HepG2 (cell line): ENCODE measurements around the gene CLTA. TPM values are rescaled to one million over a fixed set of nuclear protein-coding genes. Genes with fewer than 3 reads are reported as not detected.
A peak's percentile ranks its signal among the peaks of the same experiment; 100 is the strongest.

ENCODE experiments used
- KDM2A ChIP-seq: sonication (generic); formaldehyde crosslinking; IDR thresholded peaks from 2 replicates; pipeline ENCODE4 v1.4.0; 2020; ENCODE audit warnings: low read depth, missing genetic modification reagents, borderline replicate concordance
- SOX5 ChIP-seq: IDR thresholded peaks from 2 replicates; pipeline ENCODE4 v1.6.1; 2016; ENCODE audit warnings: borderline replicate concordance
- ZNF292 ChIP-seq: sonication (generic); formaldehyde crosslinking; IDR thresholded peaks from 2 replicates; pipeline ENCODE4 v1.8.1; 2022; ENCODE audit warnings: mild to moderate bottlenecking, low read depth, missing genetic modification reagents, borderline replicate concordance
- ZNF430 ChIP-seq: sonication (generic); formaldehyde crosslinking; IDR thresholded peaks from 2 replicates; pipeline ENCODE4 v1.9.0; 2021; ENCODE audit warnings: mild to moderate bottlenecking, missing genetic modification reagents
- ZNF777 ChIP-seq: sonication (generic); formaldehyde crosslinking; IDR thresholded peaks from 2 replicates; pipeline ENCODE4 v1.4.0; 2020; ENCODE audit warnings: missing genetic modification reagents
- polyA plus RNA-seq, 8 experiments: library from polyadenylated mRNA; depleted of rRNA in 3 of 8; stranded (reverse) in 7 of 8; unstranded in 1 of 8; fragments of >200 nt; fragmentation: Illumina TruSeq in 4 of 8; extraction: Trizol in 4 of 8; gene quantifications; 2 replicates each; pipeline versions ENCODE4 v1.2.1 to v1.2.3, GENCODE V29; 2011 to 2016; ENCODE audit warnings: low read depth in 4 of 8, missing spikeins in 1 of 8, mixed read lengths in 1 of 8; ENCODE audit not compliant: insufficient read depth in 1 of 8
- total RNA-seq, 5 experiments: library from RNA; depleted of rRNA; stranded (reverse); fragments of >200 nt; fragmentation: Illumina TruSeq; extraction: Trizol; gene quantifications; 2 replicates each; pipeline ENCODE4 v1.2.3, GENCODE V29; 2016; ENCODE audit warnings: low read depth in 1 of 5
- TF ChIP-seq, protein P1 (sequence below): sonication (generic); formaldehyde crosslinking; IDR thresholded peaks from 2 replicates; pipeline ENCODE4 v1.4.0; 2020; ENCODE audit warnings: missing genetic modification reagents; ENCODE audit errors: not compliant biosample characterization
- TF ChIP-seq, protein P2 (sequence below): sonication (generic); formaldehyde crosslinking; IDR thresholded peaks from 2 replicates; pipeline ENCODE4 v1.4.0; 2020; ENCODE audit warnings: low read depth, mild to moderate bottlenecking, missing genetic modification reagents
- TF ChIP-seq, protein P3 (sequence below): sonication (generic); formaldehyde crosslinking; IDR thresholded peaks from 2 replicates; pipeline ENCODE4 v1.4.0; 2020; ENCODE audit warnings: mild to moderate bottlenecking, missing genetic modification reagents
- TF ChIP-seq, protein P4 (sequence below): sonication (generic); formaldehyde crosslinking; IDR thresholded peaks from 2 replicates; pipeline ENCODE4 v1.4.0; 2020; ENCODE audit warnings: mild to moderate bottlenecking, missing genetic modification reagents, borderline replicate concordance
- TF ChIP-seq, protein P5 (sequence below): sonication (generic); formaldehyde crosslinking; IDR thresholded peaks from 2 replicates; pipeline ENCODE4 v1.5.0; 2020; ENCODE audit warnings: mild to moderate bottlenecking, missing genetic modification reagents

Gene CLTA
- total and polyA plus RNA-seq, 2 of the 13 experiments (the other 11 are each of a cell fraction or from before 2014, with no cell fraction given) = 143 to 222 TPM

DNA sequence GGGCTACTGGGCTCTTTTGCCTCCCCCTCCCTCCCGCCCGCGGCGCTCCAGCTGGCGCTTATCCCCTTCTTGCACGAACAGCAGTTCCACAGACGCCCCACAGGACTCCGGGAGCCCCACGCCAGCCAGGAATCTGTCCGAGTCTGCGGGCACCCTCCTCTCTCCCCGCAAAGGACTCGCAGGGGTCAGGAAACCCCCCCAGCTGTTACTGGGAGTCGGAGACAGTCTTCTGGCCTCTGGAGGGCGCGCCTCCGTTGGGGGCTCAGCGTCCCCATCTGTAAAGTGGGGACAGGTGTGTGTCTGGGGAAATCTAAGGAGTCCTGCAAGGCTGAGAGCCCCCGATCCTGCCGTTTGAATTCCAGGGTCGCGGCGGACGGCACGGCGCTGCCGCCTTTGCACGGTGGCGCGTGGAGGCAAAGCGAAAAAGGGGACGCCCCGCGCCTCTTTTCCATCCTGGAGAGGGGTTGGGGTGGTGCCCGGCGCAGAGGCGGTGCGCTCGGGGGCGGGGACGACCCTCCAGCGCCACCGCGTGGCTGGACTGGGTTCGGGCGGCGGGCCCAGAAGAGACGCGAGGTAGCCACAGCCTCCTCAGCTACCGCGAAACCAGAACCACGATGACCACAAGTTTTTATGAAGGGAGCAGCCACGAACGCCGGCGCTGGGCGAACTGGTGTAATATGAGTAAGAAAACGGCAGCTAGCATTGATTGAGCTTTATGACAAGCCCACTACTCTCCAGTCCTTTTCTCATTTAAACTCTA is 24.4 kb upstream of the CLTA start (continued):
- TF ChIP-seq, protein P1, sequence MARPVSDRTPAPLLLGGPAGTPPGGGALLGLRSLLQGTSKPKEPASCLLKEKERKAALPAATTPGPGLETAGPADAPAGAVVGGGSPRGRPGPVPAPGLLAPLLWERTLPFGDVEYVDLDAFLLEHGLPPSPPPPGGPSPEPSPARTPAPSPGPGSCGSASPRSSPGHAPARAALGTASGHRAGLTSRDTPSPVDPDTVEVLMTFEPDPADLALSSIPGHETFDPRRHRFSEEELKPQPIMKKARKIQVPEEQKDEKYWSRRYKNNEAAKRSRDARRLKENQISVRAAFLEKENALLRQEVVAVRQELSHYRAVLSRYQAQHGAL (CRISPR knock-in tag) = no peak
- no peak for TF ChIP-seq SOX5 (CRISPR knock-in tag)
- TF ChIP-seq, protein P2, sequence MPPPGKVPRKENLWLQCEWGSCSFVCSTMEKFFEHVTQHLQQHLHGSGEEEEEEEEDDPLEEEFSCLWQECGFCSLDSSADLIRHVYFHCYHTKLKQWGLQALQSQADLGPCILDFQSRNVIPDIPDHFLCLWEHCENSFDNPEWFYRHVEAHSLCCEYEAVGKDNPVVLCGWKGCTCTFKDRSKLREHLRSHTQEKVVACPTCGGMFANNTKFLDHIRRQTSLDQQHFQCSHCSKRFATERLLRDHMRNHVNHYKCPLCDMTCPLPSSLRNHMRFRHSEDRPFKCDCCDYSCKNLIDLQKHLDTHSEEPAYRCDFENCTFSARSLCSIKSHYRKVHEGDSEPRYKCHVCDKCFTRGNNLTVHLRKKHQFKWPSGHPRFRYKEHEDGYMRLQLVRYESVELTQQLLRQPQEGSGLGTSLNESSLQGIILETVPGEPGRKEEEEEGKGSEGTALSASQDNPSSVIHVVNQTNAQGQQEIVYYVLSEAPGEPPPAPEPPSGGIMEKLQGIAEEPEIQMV = no peak
- TF ChIP-seq, protein P3, sequence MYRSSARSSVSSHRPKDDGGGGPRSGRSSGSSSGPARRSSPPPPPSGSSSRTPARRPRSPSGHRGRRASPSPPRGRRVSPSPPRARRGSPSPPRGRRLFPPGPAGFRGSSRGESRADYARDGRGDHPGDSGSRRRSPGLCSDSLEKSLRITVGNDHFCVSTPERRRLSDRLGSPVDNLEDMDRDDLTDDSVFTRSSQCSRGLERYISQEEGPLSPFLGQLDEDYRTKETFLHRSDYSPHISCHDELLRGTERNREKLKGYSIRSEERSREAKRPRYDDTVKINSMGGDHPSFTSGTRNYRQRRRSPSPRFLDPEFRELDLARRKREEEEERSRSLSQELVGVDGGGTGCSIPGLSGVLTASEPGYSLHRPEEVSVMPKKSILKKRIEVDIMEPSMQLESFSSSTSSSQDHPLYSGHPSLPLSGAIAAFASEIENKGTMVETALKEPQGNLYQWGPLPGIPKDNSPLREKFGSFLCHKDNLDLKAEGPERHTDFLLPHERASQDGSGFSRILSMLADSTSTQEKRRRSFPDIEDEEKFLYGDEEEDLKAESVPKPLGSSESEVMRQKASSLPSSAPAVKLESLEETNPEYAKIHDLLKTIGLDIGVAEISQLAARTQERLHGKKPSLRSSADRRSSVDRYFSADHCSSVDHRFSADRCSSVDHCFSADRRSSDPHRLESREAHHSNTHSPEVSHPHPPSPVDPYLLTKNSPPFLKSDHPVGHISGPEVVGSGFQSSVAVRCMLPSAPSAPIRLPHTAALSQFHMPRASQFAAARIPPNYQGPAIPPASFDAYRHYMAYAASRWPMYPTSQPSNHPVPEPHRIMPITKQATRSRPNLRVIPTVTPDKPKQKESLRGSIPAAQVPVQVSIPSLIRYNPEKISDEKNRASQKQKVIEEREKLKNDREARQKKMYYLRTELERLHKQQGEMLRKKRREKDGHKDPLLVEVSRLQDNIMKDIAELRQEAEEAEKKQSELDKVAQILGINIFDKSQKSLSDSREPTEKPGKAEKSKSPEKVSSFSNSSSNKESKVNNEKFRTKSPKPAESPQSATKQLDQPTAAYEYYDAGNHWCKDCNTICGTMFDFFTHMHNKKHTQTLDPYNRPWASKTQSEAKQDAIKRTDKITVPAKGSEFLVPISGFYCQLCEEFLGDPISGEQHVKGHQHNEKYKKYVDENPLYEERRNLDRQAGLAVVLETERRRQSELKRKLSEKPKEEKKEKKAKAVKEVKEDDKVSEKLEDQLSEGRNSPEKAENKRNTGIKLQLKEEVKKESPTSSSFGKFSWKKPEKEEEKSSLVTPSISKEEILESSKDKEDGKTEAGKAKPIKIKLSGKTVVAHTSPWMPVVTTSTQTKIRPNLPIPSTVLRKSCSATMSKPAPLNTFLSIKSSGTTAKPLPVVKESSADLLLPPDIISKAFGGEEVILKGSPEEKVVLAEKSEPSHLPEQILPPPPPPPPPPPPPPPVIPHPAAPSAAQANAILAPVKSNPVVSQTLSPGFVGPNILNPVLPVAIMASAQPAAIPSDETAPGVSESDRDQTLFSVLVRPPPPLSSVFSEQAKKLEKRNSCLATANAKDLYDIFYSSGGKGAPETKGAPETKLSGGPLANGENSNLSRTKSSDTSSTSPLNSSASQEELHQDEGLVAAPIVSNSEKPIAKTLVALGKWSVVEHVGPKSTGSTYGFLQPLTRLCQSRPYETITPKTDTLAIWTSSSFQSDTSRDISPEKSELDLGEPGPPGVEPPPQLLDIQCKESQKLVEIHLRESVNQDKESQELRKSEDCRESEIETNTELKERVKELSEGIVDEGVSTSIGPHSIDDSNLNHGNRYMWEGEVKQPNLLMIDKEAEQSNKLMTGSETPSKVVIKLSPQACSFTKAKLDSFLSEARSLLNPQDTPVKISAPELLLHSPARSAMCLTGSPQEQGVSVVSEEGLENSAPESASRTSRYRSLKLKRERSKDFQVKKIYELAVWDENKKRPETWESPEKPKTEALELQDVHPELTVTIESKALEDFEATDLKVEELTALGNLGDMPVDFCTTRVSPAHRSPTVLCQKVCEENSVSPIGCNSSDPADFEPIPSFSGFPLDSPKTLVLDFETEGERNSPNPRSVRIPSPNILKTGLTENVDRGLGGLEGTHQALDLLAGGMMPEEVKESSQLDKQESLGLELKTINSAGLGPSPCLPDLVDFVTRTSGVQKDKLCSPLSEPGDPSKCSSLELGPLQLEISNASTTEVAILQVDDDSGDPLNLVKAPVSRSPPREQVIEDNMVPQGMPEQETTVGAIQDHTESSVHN (CRISPR knock-in tag) = no peak
- peak; percentile 67; the same call in 1 of the 2 replicates for TF ChIP-seq KDM2A
- TF ChIP-seq, protein P4, sequence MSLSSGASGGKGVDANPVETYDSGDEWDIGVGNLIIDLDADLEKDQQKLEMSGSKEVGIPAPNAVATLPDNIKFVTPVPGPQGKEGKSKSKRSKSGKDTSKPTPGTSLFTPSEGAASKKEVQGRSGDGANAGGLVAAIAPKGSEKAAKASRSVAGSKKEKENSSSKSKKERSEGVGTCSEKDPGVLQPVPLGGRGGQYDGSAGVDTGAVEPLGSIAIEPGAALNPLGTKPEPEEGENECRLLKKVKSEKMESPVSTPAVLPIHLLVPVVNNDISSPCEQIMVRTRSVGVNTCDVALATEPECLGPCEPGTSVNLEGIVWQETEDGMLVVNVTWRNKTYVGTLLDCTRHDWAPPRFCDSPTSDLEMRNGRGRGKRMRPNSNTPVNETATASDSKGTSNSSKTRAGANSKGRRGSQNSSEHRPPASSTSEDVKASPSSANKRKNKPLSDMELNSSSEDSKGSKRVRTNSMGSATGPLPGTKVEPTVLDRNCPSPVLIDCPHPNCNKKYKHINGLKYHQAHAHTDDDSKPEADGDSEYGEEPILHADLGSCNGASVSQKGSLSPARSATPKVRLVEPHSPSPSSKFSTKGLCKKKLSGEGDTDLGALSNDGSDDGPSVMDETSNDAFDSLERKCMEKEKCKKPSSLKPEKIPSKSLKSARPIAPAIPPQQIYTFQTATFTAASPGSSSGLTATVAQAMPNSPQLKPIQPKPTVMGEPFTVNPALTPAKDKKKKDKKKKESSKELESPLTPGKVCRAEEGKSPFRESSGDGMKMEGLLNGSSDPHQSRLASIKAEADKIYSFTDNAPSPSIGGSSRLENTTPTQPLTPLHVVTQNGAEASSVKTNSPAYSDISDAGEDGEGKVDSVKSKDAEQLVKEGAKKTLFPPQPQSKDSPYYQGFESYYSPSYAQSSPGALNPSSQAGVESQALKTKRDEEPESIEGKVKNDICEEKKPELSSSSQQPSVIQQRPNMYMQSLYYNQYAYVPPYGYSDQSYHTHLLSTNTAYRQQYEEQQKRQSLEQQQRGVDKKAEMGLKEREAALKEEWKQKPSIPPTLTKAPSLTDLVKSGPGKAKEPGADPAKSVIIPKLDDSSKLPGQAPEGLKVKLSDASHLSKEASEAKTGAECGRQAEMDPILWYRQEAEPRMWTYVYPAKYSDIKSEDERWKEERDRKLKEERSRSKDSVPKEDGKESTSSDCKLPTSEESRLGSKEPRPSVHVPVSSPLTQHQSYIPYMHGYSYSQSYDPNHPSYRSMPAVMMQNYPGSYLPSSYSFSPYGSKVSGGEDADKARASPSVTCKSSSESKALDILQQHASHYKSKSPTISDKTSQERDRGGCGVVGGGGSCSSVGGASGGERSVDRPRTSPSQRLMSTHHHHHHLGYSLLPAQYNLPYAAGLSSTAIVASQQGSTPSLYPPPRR (CRISPR knock-in tag) = no peak
- no peak for TF ChIP-seq ZNF430 (CRISPR knock-in tag)
- TF ChIP-seq, protein P5, sequence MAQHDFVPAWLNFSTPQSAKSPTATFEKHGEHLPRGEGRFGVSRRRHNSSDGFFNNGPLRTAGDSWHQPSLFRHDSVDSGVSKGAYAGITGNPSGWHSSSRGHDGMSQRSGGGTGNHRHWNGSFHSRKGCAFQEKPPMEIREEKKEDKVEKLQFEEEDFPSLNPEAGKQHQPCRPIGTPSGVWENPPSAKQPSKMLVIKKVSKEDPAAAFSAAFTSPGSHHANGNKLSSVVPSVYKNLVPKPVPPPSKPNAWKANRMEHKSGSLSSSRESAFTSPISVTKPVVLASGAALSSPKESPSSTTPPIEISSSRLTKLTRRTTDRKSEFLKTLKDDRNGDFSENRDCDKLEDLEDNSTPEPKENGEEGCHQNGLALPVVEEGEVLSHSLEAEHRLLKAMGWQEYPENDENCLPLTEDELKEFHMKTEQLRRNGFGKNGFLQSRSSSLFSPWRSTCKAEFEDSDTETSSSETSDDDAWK (CRISPR knock-in tag) = no peak
- TF ChIP-seq ZNF777 (CRISPR knock-in tag) = 0 out of 2 replicates have a peak, but pooled peaks have one; percentile 27
- TF ChIP-seq ZNF292 (CRISPR knock-in tag) = no peak
